T-cell (primary cell): ENCODE data around the gene SEMA6B. TPM values are rescaled to one million over a fixed set of nuclear protein-coding genes. Genes with fewer than 3 reads are reported as not detected.

Source experiments
- ATAC-seq, 4 experiments: fragments of 200-7000 bp in 3 of 4; fragments of 150-1000 bp in 1 of 4; cut with Tn5 transposase; replicated peaks in 1 of 4; 1 replicate in 3 of 4; 2 replicates in 1 of 4; pipeline ENCODE4 v1.10.0; 2021; ENCODE audit warnings: moderate library complexity in 3 of 4, mild to moderate bottlenecking in 2 of 4, moderate number of reproducible peaks in 1 of 4
- CTCF ChIA-PET, 2 donors: fragments of 300-600 bp; sonication (Branson Sonifier 250); formaldehyde crosslinking; loops; one replicate each; lab custom pipeline; 2022; ENCODE audit warnings: antibody characterized with exemption in 2 of 2; lab: Charles Lee
- POLR2A ChIA-PET, 2 donors: fragments of 300-600 bp; sonication (Branson Sonifier 250); formaldehyde crosslinking; loops; one replicate each; lab custom pipeline; 2022; ENCODE audit warnings: antibody characterized with exemption in 2 of 2; lab: Charles Lee
- DNase-seq, 35 experiments: peaks; one replicate each; pipeline versions ENCODE4 v3.0.0 to v3.0.0-alpha.2; 2013 to 2023
- H3K27ac ChIP-seq: one replicate; pipeline ENCODE4 v1.5.1; 2013; ENCODE audit warnings: low read length
- H3K27me3 ChIP-seq, 2 experiments: replicated peaks in 1 of 2; 1 replicate in 1 of 2; 2 replicates in 1 of 2; pipeline versions ENCODE4 v1.6.1 to v1.7.0; 2013; ENCODE audit warnings: low read length in 1 of 2, mixed read lengths in 1 of 2; ENCODE audit not compliant: control insufficient read depth in 2 of 2, insufficient read depth in 2 of 2; ENCODE audit errors: extremely low read depth in 1 of 2
- H3K36me3 ChIP-seq, 2 donors: 1 replicate in 1 of 2; 2 replicates in 1 of 2; pipeline versions ENCODE4 v1.6.1 to v1.7.0; 2013; ENCODE audit warnings: low read length in 1 of 2; ENCODE audit not compliant: control insufficient read depth in 2 of 2, insufficient read depth in 1 of 2; ENCODE audit errors: extremely low read depth in 1 of 2
- H3K4me1 ChIP-seq, 2 experiments: 1 replicate in 1 of 2; 2 replicates in 1 of 2; pipeline versions ENCODE4 v1.6.1 to v1.7.0; 2013; ENCODE audit warnings: low read length in 2 of 2, mixed read lengths in 1 of 2; ENCODE audit not compliant: insufficient read depth in 2 of 2, control insufficient read depth in 1 of 2; ENCODE audit errors: extremely low read depth in 1 of 2
- H3K4me3 ChIP-seq, 2 donors: 1 replicate in 1 of 2; 2 replicates in 1 of 2; pipeline versions ENCODE4 v1.5.1 to v1.7.0; 2013; ENCODE audit warnings: mild to moderate bottlenecking in 2 of 2, low read length in 1 of 2, moderate library complexity in 1 of 2; ENCODE audit not compliant: control insufficient read depth in 1 of 2; ENCODE audit errors: extremely low read depth in 1 of 2
- H3K9me3 ChIP-seq: 2 replicates; pipeline ENCODE4 v1.7.0; 2013
- H3K27ac Mint-ChIP-seq, 2 donors: one replicate each; pipeline ENCODE4 v1.8.0; 2020 to 2021; ENCODE audit warnings: mild to moderate bottlenecking in 2 of 2, mixed read lengths in 2 of 2
- H3K27me3 Mint-ChIP-seq, 2 donors: one replicate each; pipeline ENCODE4 v1.8.0; 2021 to 2022; ENCODE audit warnings: mixed read lengths in 2 of 2
- H3K36me3 Mint-ChIP-seq: one replicate; pipeline ENCODE4 v1.8.0; 2021; ENCODE audit warnings: mixed read lengths
- H3K4me1 Mint-ChIP-seq, 3 donors: one replicate each; pipeline ENCODE4 v1.8.0; 2020 to 2022; ENCODE audit warnings: mixed read lengths in 3 of 3, mild to moderate bottlenecking in 1 of 3
- H3K4me3 Mint-ChIP-seq, 3 donors: one replicate each; pipeline ENCODE4 v1.8.0; 2020 to 2022; ENCODE audit warnings: mild to moderate bottlenecking in 3 of 3, mixed read lengths in 3 of 3, moderate library complexity in 3 of 3
- H3K9me3 Mint-ChIP-seq, 3 donors: one replicate each; pipeline ENCODE4 v1.8.0; 2020 to 2022; ENCODE audit warnings: mixed read lengths in 3 of 3
- WGBS: methylation state at CpG from one replicate; pipeline ENCODE4 v1.1.5; 2013; ENCODE audit warnings: missing lambda C conversion rate; ENCODE audit not compliant: insufficient coverage; 5-methylcytosine and 5-hydroxymethylcytosine counted together
- total RNA-seq, 35 experiments: library from RNA in 6 of 35; stranded (reverse) in 6 of 35; fragments of 120-200 nt in 1 of 35; gene quantifications; one replicate each; pipeline versions ENCODE4 v1.2.1 to v1.2.4 and lab custom pipeline; 2013 to 2026

The SEMA6B gene, protein sequence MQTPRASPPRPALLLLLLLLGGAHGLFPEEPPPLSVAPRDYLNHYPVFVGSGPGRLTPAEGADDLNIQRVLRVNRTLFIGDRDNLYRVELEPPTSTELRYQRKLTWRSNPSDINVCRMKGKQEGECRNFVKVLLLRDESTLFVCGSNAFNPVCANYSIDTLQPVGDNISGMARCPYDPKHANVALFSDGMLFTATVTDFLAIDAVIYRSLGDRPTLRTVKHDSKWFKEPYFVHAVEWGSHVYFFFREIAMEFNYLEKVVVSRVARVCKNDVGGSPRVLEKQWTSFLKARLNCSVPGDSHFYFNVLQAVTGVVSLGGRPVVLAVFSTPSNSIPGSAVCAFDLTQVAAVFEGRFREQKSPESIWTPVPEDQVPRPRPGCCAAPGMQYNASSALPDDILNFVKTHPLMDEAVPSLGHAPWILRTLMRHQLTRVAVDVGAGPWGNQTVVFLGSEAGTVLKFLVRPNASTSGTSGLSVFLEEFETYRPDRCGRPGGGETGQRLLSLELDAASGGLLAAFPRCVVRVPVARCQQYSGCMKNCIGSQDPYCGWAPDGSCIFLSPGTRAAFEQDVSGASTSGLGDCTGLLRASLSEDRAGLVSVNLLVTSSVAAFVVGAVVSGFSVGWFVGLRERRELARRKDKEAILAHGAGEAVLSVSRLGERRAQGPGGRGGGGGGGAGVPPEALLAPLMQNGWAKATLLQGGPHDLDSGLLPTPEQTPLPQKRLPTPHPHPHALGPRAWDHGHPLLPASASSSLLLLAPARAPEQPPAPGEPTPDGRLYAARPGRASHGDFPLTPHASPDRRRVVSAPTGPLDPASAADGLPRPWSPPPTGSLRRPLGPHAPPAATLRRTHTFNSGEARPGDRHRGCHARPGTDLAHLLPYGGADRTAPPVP
- total RNA-seq = under 1 TPM in 3 of 5 donors, not detected in 2; 0.25 to 0.43 (median 0.32) TPM
- 0.04 TPM for total RNA-seq (2013)
- 0 to 48.8 (median 0.34) reads per million in 29 experiments for total RNA-seq (lab: John Stamatoyannopoulos, UW)

DNA sequence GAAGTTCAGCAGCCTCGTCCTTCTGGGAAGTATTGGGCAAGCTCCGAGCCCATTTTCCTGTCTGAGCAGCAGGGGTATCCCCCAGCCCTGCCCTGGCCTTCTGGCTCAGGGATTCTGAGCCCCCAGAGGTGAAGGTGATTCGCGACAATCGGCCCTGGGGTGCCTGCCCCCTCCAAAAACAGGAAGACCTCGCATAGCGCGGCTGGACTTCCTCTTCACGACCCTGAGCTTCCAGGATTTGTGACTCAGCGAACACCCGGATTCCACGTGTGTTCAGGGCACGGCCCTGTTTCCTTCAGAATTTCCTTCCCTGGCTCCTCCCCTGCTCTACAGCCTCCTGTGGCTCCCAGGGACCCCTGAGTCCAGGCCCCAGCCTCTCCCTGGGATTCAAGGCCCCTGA lies at the start of gene SEMA6B:
Gene SEMA6B, minus strand, starts transcription at position 116 of the 400 bp plus-strand sequence. CDS start 1,227 bp downstream, outside the sequence.
- no peaks in the 10 kb centered on the region for H3K9me3 Mint-ChIP-seq
- Histone ChIP-seq H3K27me3 (peaks cover 0 to 30% of the 10 kb centered on the region in 2 experiments), H3K36me3 (no peaks in the 10 kb centered on the region), H3K4me3 (no peak within 1 kb of the TSS), H3K9me3 (no peaks in the 10 kb centered on the region), H3K4me1 (peaks cover 0 to 4% of the 10 kb centered on the region in 2 experiments), H3K27ac (no peak within 1 kb of the TSS)
- no peak within 1 kb of the TSS for H3K4me3 Mint-ChIP-seq
- H3K27me3 Mint-ChIP-seq = peaks cover 0 to 7% of the 10 kb centered on the region in 2 donors
- ChIA-PET CTCF (no interaction called here), POLR2A (no interaction called here)
- 38% methylated on average over 13 of the region's 13 CpGs for WGBS
- H3K4me1 Mint-ChIP-seq = no peaks in the 10 kb centered on the region
- H3K36me3 Mint-ChIP-seq = no peaks in the 10 kb centered on the region
- ATAC-seq = no peak
- H3K27ac Mint-ChIP-seq = no peak within 1 kb of the TSS
- no peak for DNase-seq

DNA sequence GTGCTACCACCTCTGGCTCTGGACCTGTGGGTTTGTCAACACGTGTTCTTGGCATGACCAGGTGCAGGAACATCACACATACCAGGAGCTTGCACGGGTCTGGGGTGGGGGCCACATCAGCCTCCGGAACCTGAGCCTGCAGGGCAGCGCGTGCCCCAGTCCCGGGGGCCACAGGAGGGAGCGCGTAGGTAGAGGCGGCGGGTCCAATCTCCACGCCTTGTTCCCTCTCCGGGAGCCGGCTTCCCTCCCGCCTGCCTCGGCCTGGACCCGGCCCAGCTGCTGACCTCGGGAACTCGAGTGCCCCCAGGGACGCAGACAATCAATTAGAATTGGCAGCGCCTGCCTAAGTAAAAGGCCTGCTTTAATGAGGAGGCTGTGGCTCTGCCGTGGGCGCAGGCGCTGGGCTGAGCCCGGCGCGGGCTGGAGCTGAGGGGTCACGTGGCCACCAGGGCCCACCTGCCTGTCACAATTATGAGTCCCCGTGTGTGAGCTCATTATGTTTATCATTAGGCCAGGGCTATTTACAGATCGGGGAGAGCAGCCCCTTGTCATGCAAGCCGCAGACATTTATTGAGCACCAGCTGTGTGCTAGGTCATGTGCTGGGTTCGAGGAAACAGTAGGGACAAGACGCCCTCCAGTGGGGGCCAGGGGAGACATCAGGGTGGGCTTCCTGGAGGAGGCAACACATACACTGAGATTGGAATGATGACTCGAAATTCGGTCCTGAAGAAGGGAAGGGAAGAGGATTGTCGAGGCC lies 47.6 kb upstream of the SEMA6B start:
- H3K4me3 ChIP-seq = no peak overlapping the region
- no peaks in the 10 kb centered on the region for H3K36me3 ChIP-seq
- 20% methylated on average over 34 of the region's 35 CpGs for WGBS

DNA sequence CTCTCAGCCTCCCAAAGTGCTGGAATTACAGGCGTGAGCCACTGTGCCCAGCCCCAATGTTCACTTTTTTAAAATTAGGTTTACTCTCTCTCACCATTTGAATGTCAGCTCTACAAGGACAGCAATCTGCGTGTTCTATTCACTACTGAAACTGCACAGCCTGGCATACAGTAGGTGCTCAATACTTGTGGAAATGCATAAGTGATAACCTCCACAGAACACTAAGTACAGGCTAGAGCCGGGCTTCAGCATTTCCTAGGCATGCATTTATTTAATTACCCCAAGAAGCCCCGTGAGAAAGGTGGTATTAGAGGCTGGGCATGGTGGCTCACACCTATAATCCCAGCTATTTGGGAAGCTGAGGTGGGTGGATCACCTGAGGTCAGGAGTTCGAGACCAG lies 46.7 kb upstream of the SEMA6B start:
- Mint-ChIP-seq H3K9me3 (no peaks in the 10 kb centered on the region), H3K36me3 (no peaks in the 10 kb centered on the region), H3K4me1 (no peaks in the 10 kb centered on the region), H3K27me3 (peaks cover 19 to 34% of the 10 kb centered on the region in 2 donors), H3K27ac (no peak overlapping the region), H3K4me3 (no peak overlapping the region)
- WGBS = no CpG with 5 or more reads among the region's 5 CpGs
- DNase-seq (no peak), ATAC-seq (no peak)
- POLR2A ChIA-PET = no interaction called here
- Histone ChIP-seq H3K4me3 (no peak overlapping the region), H3K9me3 (no peaks in the 10 kb centered on the region), H3K27ac (no peak overlapping the region), H3K36me3 (no peaks in the 10 kb centered on the region), H3K27me3 (peaks cover 0 to 57% of the 10 kb centered on the region in 2 experiments), H3K4me1 (no peaks in the 10 kb centered on the region)
- CTCF ChIA-PET = no interaction called here

More for the DNA sequence above, 47.6 kb upstream of the SEMA6B start:
- no peak for ATAC-seq
- Mint-ChIP-seq H3K4me3 (no peak overlapping the region), H3K36me3 (no peaks in the 10 kb centered on the region), H3K9me3 (no peaks in the 10 kb centered on the region), H3K27me3 (peaks cover 19 to 32% of the 10 kb centered on the region in 2 donors), H3K4me1 (no peaks in the 10 kb centered on the region), H3K27ac (no peak overlapping the region)
- no peak for DNase-seq
- CTCF ChIA-PET = no interaction called here
- no peaks in the 10 kb centered on the region for H3K4me1 ChIP-seq
- peaks cover 0 to 55% of the 10 kb centered on the region in 2 experiments for H3K27me3 ChIP-seq
- POLR2A ChIA-PET = no interaction called here
- no peak overlapping the region for H3K27ac ChIP-seq
- H3K9me3 ChIP-seq = no peaks in the 10 kb centered on the region

DNA sequence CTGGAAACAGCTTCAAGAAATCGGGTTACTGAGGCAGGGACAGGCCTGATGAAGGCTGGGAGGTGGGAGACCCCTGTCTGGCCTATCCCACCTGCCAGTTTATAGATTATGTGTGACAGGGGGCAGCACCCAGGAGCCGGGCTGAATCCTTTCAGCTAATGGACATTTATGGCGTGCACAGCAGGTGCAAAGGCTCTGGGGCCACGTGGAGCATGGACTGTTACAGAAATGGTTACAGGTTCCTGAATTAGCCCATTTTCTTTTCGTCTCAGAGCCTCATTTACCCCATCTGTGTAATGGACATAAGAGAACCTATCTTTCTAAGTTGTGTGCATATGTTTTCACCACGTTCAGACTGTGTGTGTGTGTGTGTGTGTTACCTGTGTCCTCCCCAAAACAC lies 45.4 kb upstream of the SEMA6B start:
- Mint-ChIP-seq H3K9me3 (no peaks in the 10 kb centered on the region), H3K27me3 (peaks cover 9 to 37% of the 10 kb centered on the region in 2 donors), H3K4me3 (no peak overlapping the region), H3K36me3 (no peaks in the 10 kb centered on the region), H3K4me1 (no peaks in the 10 kb centered on the region), H3K27ac (no peak overlapping the region)
- no peak overlapping the region for H3K27ac ChIP-seq
- DNase-seq (no peak), ATAC-seq (no peak)
- H3K4me3 ChIP-seq = no peak overlapping the region
- H3K27me3 ChIP-seq = peaks cover 0 to 58% of the 10 kb centered on the region in 2 experiments
- ChIA-PET CTCF (no interaction called here), POLR2A (no interaction called here)
- no peaks in the 10 kb centered on the region for H3K4me1 ChIP-seq
- WGBS = 44% methylated on average over 1 of the region's 6 CpGs
- no peaks in the 10 kb centered on the region for H3K36me3 ChIP-seq
- H3K9me3 ChIP-seq = no peaks in the 10 kb centered on the region

- no peaks in the 10 kb centered on the region for H3K9me3 ChIP-seq
- Mint-ChIP-seq H3K4me1 (peaks cover 4 to 6% (median 6%) of the 10 kb centered on the region in 3 donors), H3K4me3 (no peak overlapping the region), H3K27ac (no peak overlapping the region), H3K36me3 (no peaks in the 10 kb centered on the region), H3K27me3 (peaks cover 15 to 47% of the 10 kb centered on the region in 2 donors), H3K9me3 (no peaks in the 10 kb centered on the region)
- DNase-seq (no peak), ATAC-seq (no peak)
- peaks cover 0 to 66% of the 10 kb centered on the region in 2 experiments for H3K27me3 ChIP-seq
- ChIA-PET CTCF (no interaction called here), POLR2A (no interaction called here)
- H3K36me3 ChIP-seq = no peaks in the 10 kb centered on the region
- H3K4me1 ChIP-seq = peaks cover 2 to 10% of the 10 kb centered on the region in 2 experiments
- WGBS = 89% methylated on average over 1 of the region's 1 CpG
- H3K4me3 ChIP-seq = no peak overlapping the region
- H3K27ac ChIP-seq = no peak overlapping the region
Measured at GRCh38 chr19:4602915-4603314, 43.4 kb upstream of the SEMA6B start.
